Adipocyte (in vitro differentiated cells): ENCODE results near the gene SPNS2.

Experiments used
- DNase-seq: peaks from one replicate; pipeline ENCODE4 v3.0.0-alpha.2; 2015; ENCODE audit warnings: low read depth
- H3K27me3 ChIP-seq: replicated peaks from 2 replicates; pipeline ENCODE4 v1.7.0; 2013; ENCODE audit warnings: mild to moderate bottlenecking, low read length, moderate library complexity; ENCODE audit not compliant: control insufficient read depth, insufficient read depth
- H3K36me3 ChIP-seq: 2 replicates; pipeline ENCODE4 v1.7.0; 2013; ENCODE audit warnings: low read length, mild to moderate bottlenecking, moderate library complexity; ENCODE audit not compliant: control insufficient read depth, insufficient read depth, severe bottlenecking
- H3K4me1 ChIP-seq: 2 replicates; pipeline ENCODE4 v1.7.0; 2013; ENCODE audit warnings: mild to moderate bottlenecking, low read length, moderate library complexity; ENCODE audit not compliant: control insufficient read depth, insufficient read depth
- H3K4me3 ChIP-seq: 2 replicates; pipeline ENCODE4 v1.7.0; 2013; ENCODE audit warnings: mild to moderate bottlenecking, low read length, moderate library complexity
- H3K9ac ChIP-seq: 2 replicates; pipeline ENCODE4 v1.7.0; 2013; ENCODE audit warnings: mild to moderate bottlenecking, low read length, moderate library complexity
- H3K9me3 ChIP-seq: 2 replicates; pipeline ENCODE4 v1.7.0; 2013; ENCODE audit warnings: mild to moderate bottlenecking, low read length, moderate library complexity; ENCODE audit not compliant: control insufficient read depth

SPNS2 gene

DNA sequence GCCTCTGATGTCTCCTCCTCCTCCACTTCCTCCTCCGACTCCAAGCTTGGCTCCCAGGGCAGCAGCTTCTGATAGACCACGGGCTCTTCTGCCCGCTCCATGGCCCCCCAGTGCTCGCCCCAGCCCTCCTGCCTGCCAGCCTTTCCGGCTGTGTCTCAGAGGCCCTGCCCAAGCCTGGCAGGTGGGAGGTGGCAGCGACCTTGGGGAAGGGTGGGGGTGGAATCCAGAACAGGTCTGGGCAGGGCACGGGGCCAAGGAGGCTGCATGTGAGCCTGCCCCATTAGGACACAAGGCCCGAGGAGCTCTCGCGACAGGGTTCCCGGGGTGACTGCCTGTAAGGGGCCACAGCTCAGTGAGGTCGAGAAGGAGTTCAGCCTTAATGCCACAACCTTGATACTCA is 61.7 kb downstream of the SPNS2 start, which contains the start of gene GGT6:
Gene GGT6, minus strand, starts transcription at position 157 of the 400 bp plus-strand sequence. Its CDS starts 56 bp downstream, at position 101.
- Histone ChIP-seq H3K36me3 (no peaks in the 10 kb centered on the region), H3K4me1 (peaks cover 10% of the 10 kb centered on the region), H3K4me3 (no peak within 1 kb of the TSS), H3K9ac (peak within 1 kb of the TSS; percentile 36), H3K27me3 (no peaks in the 10 kb centered on the region), H3K9me3 (no peaks in the 10 kb centered on the region)
- no peak for DNase-seq

DNA sequence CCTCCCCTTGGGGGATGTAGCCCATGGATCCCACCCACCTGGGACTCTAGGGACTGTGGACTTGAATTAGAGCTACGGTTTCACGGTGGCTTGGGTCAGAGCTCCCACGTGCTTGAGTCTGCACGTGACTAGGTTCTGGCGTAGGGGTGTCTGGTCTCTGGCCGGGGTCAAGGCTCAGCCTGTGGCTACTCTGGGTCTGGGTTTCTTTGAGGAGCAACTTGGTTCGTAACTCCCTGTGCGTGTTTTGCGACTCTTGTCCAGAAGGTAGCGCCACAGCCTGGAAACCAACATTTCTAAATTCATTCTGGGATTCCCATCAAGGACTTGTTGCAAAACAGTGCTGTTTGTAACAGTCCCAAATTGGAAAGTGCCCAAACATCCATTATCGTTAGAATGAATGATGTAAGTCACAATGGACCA is 62.2 kb downstream of the SPNS2 start:
- H3K27me3 ChIP-seq, result no peaks in the 10 kb centered on the region
- H3K9me3 ChIP-seq, result no peaks in the 10 kb centered on the region
- H3K4me1 ChIP-seq, result peaks cover 9% of the 10 kb centered on the region
- H3K4me3 ChIP-seq, result no peak overlapping the region
- H3K36me3 ChIP-seq, result no peaks in the 10 kb centered on the region
- no peak for DNase-seq
- H3K9ac ChIP-seq, result peak overlapping the region; percentile 36

DNA sequence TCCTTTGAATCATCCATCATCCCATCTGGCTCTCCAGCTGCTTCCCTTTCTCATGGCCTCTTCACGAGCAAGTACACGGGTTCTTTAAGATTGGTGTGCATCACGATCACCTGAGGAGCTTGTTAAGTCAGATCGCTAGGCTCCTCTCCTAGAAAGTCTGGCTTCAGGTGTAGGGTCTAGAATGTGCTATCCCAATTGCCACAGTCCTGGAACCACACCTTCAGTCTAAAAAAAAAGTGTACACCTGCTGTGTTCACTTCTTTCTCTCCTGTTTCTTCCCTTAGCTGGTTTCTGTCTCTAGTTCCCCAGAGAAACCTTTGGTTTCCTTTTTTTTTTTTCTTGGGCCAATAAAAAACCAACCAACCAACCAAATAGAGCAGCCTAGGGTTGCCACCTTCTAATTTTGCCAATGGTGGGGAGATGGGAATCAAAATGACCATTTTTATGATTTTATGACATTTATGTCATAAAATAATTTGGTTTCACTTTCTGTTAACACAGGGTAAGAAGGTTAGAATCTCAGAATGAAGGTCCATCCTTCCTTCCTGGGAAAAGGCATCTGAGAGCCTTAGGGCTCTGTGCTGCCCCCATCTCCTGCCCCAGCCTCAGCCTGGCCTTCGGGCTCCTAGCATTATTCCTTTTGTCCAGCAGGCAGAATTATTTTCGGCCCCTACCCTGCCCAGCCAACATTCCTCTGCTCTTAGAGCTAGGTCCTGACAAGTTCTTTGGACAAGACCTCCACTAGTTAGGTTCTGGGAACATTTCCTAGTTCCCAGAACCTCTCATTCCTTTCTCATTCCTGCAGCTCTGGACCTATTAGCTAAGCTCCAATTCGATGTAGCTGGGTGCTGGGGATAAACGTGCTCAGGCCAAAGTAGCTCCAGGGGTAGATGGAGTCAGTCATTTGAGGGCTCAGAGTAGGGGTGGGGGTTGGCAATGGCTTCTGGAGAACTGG is 63.6 kb downstream of the SPNS2 start:
- no peaks in the 10 kb centered on the region for H3K9me3 ChIP-seq
- H3K4me3 ChIP-seq, result no peak overlapping the region
- peaks cover 7% of the 10 kb centered on the region for H3K4me1 ChIP-seq
- no peaks in the 10 kb centered on the region for H3K27me3 ChIP-seq
- DNase-seq, result no peak
- no peak overlapping the region for H3K9ac ChIP-seq
- no peaks in the 10 kb centered on the region for H3K36me3 ChIP-seq

DNA sequence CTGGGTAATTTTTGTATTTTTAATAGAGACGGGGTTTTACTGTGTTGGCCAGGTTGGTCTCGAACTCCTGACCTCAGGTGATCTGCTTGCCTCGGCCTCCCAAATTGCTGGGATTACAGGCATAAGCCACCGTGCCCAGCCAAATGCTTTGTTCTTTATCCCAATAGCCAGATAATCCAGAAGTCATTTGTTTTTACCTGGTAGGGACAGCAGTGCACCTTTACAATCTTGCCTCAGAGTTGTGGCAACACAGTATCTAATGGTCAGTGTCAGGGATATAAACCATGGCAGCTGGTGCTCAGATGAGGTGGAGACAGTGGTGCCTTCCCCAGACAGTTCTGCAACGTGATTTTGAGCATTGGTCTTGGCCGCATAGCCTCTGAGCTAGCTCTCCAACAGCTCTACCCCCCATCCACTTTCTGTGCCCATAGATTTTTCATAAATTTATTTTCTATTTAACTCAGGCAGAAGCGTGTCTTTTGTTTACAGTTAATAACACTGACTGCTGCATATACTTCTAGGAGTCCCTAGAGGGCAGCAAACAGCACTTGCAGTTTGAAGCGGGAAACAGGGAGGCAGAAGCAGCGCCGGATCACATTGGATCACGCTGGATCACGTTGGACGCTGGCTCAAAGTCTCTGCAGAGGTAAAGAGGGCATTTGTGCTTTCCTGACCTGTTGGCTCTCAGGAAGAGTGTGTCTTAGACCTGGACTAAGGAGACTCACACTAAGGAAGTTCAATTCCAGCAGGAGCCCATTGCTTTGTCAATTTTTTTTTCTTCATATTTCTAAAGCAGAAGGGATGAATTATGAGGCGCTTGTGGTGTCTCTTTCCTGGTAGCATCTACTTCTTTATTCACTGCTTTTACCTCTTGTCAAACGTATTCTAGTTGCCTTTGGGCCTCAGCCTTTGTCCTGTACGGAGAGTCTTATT is 66.8 kb downstream of the SPNS2 start:
- Histone ChIP-seq H3K27me3 (peaks cover 3% of the 10 kb centered on the region), H3K36me3 (no peaks in the 10 kb centered on the region), H3K9me3 (no peaks in the 10 kb centered on the region), H3K4me1 (peaks cover 7% of the 10 kb centered on the region), H3K9ac (no peak overlapping the region), H3K4me3 (no peak overlapping the region)
- DNase-seq, result peak; percentile 93

DNA sequence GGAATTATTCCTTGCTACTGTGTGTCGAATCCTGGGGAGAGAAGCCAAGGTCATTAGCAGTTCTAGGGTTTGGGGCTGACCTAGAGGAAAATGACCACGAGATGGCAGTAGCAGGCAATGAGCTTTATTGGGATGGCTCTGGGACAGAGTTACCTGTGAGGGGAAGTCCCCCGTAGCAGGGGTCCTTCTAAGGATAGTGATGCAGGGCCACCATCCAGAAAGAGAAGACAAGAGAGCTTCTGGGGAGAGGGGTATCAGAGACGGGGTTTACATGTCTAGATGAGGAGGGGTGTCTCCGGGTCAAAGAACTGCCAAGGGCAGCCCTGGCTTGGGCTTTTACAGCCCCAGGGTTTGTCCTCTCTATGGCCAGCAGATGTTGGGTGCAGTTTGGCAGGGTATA is 68.1 kb downstream of the SPNS2 start:
- Histone ChIP-seq H3K4me1 (peaks cover 7% of the 10 kb centered on the region), H3K4me3 (no peak overlapping the region), H3K9me3 (no peaks in the 10 kb centered on the region), H3K9ac (no peak overlapping the region), H3K27me3 (peaks cover 11% of the 10 kb centered on the region), H3K36me3 (no peaks in the 10 kb centered on the region)
- peak; percentile 78 for DNase-seq

DNA sequence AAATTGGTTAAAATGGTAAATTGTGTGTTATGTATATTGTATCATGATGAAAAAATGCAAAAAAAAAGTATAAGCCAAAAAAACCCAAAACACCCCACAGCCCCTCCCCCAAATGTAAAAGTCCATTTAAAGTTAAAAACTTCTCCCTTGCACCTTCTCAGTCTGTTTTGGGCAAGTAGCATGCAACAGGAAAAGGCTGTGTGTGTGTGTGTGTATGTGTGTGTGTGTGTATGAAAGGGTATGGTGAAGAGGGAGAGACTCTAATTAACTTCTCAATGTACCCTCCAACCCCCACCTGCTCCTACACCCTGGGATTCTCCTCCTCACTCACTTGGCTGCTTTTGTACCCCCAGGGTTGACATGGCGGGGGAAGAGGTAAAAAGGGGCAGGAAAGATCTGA is 70.9 kb downstream of the SPNS2 start:
- Histone ChIP-seq H3K9ac (no peak overlapping the region), H3K27me3 (peaks cover 14% of the 10 kb centered on the region), H3K9me3 (no peaks in the 10 kb centered on the region), H3K36me3 (no peaks in the 10 kb centered on the region), H3K4me1 (peaks cover 3% of the 10 kb centered on the region), H3K4me3 (no peak overlapping the region)
- DNase-seq, result no peak

DNA sequence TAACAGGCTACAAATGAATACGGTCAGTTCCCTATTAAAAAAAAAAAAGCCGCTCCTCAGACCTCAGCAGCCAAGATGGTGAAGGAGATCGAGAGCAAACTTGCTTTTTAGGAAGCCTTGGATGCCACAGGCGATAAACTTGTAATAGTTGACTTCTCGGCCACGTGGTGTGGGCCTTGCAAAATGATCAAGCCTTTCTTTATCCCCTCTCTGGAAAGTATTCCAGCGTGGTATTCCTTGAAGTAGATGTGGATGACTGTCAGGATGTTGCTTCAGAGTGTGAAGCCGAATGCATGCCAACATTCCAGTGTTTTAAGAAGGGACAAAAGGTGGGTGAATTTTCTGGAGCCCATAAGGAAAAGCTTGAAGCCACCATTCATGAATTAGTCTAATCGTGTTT is 73.5 kb downstream of the SPNS2 start:
- H3K4me1 ChIP-seq, result no peaks in the 10 kb centered on the region
- no peak for DNase-seq
- H3K9me3 ChIP-seq, result no peaks in the 10 kb centered on the region
- peaks cover 29% of the 10 kb centered on the region for H3K27me3 ChIP-seq
- H3K4me3 ChIP-seq, result no peak overlapping the region
- H3K9ac ChIP-seq, result no peak overlapping the region
- no peaks in the 10 kb centered on the region for H3K36me3 ChIP-seq

DNA sequence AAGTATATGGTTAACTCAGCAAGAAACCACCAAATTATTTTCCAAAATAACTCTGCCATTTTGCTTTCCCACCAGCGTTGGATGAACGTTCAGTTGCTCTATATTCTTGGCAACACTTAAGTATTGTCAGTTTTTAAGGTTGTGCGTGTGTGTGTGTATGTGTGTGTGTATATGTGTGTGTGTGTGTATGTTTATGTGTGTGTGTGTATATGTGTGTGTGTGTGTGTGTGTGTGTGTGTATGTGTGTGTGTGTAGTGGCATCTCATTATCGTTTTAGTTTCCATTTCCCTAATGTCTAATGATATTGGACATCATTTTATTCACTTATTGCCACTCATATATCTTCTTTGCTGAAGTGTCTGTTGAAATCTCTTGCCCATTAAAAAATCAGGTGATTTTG is 74.4 kb downstream of the SPNS2 start:
- Histone ChIP-seq H3K4me1 (no peaks in the 10 kb centered on the region), H3K36me3 (no peaks in the 10 kb centered on the region), H3K27me3 (peaks cover 33% of the 10 kb centered on the region), H3K9me3 (no peaks in the 10 kb centered on the region), H3K9ac (no peak overlapping the region), H3K4me3 (no peak overlapping the region)
- DNase-seq, result no peak

DNA sequence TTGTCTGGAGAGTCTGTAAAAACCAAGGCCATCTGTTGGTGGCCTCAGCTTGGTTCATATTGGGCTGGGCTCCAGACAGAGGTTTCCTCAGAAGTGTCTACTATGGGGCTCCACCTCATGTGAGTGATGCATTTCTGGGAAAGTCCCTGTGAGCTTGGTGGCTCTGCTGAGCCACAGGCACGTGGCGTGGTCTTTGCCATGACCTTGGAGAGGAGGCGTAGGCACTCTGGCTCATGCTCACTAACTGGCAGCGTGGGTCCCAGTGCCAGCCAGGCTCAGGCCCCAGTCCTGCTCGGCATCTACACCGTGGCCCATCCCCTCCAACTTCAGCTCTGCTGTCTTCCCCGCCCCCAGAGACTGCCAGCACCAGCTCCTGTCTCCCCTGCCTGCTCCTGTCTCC is 75.0 kb downstream of the SPNS2 start:
- Histone ChIP-seq H3K27me3 (peaks cover 33% of the 10 kb centered on the region), H3K9me3 (no peaks in the 10 kb centered on the region), H3K9ac (no peak overlapping the region), H3K4me1 (no peaks in the 10 kb centered on the region), H3K36me3 (no peaks in the 10 kb centered on the region), H3K4me3 (no peak overlapping the region)
- no peak for DNase-seq

DNA sequence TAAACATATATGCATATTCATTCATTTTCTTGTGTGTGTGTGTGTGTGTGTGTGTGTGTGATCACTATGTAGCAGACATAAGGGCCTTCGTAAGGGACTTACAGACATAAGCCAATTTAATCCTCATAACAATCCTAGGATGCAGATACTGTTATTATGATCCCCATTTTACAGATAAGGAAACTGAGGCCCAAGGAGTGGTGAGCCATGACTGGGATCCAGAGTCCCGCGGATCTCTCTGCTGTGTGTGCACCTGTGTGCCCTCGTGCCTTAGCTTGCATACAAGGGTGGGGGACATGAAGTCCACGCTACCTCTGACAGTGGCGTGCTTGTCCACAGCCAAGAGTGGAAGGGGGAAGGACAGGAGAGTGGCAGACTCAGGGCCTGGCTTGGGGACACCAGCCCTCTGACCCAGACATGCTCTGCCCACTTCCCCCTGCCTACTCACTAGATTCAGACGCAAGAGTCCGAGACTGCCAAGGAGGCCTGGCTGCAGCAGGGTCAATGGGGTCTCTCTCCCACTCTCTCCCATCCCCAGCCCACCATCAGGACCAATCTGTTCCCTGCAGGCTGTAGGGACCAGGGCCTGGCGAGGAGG is 75.9 kb downstream of the SPNS2 start:
- H3K36me3 ChIP-seq, result no peaks in the 10 kb centered on the region
- no peak for DNase-seq
- no peaks in the 10 kb centered on the region for H3K4me1 ChIP-seq
- H3K9me3 ChIP-seq, result no peaks in the 10 kb centered on the region
- H3K4me3 ChIP-seq, result no peak overlapping the region
- peaks cover 34% of the 10 kb centered on the region for H3K27me3 ChIP-seq
- H3K9ac ChIP-seq, result no peak overlapping the region

DNA sequence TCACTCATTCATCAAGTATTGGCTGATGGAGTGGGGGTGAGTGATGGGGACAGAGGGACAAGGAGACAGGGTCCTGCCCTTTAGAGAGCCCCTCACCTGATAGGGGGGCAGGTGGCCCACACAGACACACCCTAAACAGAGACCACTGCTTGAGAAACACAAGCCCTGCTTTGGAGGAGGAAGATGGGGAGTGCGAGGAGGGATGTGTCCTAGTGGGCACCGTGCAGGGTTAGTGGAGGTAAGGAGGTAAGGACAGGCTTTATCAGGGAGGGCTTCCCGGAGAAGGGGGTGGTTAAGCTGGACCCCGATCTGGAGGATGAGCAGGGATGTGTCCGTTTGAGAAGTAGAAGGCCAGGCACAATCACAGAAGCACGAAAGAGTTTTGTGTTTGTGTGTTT is 77.5 kb downstream of the SPNS2 start:
- Histone ChIP-seq H3K36me3 (no peaks in the 10 kb centered on the region), H3K4me1 (no peaks in the 10 kb centered on the region)

More for the DNA sequence above, 77.5 kb downstream of the SPNS2 start:
- Histone ChIP-seq H3K9me3 (no peaks in the 10 kb centered on the region), H3K27me3 (peaks cover 41% of the 10 kb centered on the region), H3K4me3 (no peak overlapping the region), H3K9ac (no peak overlapping the region)
- DNase-seq, result no peak
